ENCODE data around the gene GSK3A. TPM values are rescaled to one million over a fixed set of nuclear protein-coding genes. Genes with fewer than 3 reads are reported as not detected.

Gene GSK3A
- total RNA-seq, 1 donor from 2014 or later: 49.1 TPM

DNA sequence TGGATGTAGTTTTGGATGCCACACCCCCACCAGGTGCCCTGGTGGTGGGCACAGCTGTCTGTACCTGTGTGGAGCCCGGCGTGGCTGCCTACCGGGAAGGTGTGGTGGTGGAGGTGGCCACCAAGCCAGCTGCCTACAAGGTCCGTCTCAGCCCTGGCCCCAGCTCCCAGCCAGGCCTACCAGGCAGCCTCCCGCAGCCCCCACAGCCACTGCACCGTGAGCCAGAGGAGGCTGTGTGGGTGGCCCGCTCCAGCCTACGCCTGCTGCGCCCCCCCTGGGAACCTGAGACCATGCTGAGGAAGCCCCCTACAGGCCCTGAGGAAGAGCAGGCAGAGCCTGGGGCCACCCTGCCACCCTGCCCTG, 30.1 kb upstream of the GSK3A start:
- Mint-ChIP-seq H3K27me3 (no peaks in the 10 kb centered on the region), H3K27ac (no peak overlapping the region), H3K9me3 (no peaks in the 10 kb centered on the region), H3K4me3 (no peak overlapping the region), H3K36me3 (peaks cover 3% of the 10 kb centered on the region), H3K4me1 (ENCODE audit: unreplicated experiment) (peaks cover 33% of the 10 kb centered on the region)
- DNase-seq (ENCODE audit: extremely low spot score, unreplicated experiment): no peak
- TF ChIP-seq, protein P1, sequence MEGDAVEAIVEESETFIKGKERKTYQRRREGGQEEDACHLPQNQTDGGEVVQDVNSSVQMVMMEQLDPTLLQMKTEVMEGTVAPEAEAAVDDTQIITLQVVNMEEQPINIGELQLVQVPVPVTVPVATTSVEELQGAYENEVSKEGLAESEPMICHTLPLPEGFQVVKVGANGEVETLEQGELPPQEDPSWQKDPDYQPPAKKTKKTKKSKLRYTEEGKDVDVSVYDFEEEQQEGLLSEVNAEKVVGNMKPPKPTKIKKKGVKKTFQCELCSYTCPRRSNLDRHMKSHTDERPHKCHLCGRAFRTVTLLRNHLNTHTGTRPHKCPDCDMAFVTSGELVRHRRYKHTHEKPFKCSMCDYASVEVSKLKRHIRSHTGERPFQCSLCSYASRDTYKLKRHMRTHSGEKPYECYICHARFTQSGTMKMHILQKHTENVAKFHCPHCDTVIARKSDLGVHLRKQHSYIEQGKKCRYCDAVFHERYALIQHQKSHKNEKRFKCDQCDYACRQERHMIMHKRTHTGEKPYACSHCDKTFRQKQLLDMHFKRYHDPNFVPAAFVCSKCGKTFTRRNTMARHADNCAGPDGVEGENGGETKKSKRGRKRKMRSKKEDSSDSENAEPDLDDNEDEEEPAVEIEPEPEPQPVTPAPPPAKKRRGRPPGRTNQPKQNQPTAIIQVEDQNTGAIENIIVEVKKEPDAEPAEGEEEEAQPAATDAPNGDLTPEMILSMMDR (conservative IDR thresholded peaks at IDR 0.05): no peak

DNA sequence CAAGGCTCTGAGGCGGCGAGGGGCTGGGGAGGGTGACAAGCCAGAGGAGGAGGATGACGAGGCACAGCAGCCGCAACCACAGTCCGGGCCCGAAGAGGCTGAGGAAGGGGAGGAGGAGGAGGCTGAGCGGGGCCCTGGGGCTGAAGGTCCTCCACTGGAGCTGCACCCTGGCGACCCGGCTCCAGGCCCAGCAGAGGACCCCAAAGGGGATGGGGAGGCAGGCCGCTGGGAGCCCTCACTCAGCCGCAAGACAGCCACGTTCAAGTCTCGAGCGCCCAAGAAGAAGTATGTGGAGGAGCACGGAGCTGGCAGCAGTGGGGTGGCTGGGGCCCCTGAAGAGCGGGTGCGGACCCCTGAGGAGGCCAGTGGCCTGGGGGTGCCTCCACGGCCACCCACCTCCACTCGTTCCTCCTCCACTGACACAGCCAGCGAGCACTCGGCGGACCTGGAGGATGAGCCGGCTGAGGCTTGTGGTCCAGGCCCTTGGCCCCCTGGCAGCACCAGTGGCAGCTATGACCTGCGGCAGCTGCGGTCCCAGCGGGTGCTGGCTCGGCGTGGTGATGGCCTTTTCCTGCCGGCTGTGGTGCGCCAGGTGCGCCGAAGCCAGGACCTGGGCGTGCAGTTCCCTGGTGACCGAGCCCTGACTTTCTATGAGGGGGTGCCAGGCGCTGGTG, 29.6 kb upstream of the GSK3A start:
- peaks cover 3% of the 10 kb centered on the region for H3K36me3 Mint-ChIP-seq
- no peak for DNase-seq (ENCODE audit: extremely low spot score, unreplicated experiment)
- no peak overlapping the region for H3K27ac Mint-ChIP-seq
- H3K4me3 Mint-ChIP-seq: no peak overlapping the region
- peaks cover 36% of the 10 kb centered on the region for H3K4me1 Mint-ChIP-seq (ENCODE audit: unreplicated experiment)
- no peaks in the 10 kb centered on the region for H3K27me3 Mint-ChIP-seq
- TF ChIP-seq, protein P1 (conservative IDR thresholded peaks at IDR 0.05): no peak
- no peaks in the 10 kb centered on the region for H3K9me3 Mint-ChIP-seq

DNA sequence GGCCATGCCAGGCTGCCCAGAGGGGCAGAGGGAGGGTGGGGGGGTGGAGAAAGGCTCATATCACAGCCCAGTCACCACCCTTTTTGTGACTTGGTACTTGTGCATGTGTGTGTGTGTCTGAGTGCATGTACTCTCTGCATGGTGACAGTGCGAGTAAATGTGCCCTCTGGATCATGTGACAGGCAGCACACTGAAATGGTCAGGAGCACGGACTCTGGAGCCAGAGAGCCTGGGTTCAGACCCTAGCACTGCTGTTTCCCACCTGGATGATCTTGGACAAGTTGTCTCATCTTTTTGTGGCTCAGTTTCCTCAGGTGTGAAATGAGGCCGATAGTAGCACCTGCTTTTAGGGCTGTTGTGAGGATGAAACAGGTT, 28.6 kb upstream of the GSK3A start:
- no peak for DNase-seq (ENCODE audit: extremely low spot score, unreplicated experiment)
- Mint-ChIP-seq H3K27me3 (no peaks in the 10 kb centered on the region), H3K4me3 (peak overlapping the region; percentile 75), H3K9me3 (no peaks in the 10 kb centered on the region), H3K4me1 (ENCODE audit: unreplicated experiment) (peaks cover 32% of the 10 kb centered on the region), H3K36me3 (peaks cover under 1% of the 10 kb centered on the region), H3K27ac (no peak overlapping the region)
- TF ChIP-seq, protein P1 (conservative IDR thresholded peaks at IDR 0.05): no peak

DNA sequence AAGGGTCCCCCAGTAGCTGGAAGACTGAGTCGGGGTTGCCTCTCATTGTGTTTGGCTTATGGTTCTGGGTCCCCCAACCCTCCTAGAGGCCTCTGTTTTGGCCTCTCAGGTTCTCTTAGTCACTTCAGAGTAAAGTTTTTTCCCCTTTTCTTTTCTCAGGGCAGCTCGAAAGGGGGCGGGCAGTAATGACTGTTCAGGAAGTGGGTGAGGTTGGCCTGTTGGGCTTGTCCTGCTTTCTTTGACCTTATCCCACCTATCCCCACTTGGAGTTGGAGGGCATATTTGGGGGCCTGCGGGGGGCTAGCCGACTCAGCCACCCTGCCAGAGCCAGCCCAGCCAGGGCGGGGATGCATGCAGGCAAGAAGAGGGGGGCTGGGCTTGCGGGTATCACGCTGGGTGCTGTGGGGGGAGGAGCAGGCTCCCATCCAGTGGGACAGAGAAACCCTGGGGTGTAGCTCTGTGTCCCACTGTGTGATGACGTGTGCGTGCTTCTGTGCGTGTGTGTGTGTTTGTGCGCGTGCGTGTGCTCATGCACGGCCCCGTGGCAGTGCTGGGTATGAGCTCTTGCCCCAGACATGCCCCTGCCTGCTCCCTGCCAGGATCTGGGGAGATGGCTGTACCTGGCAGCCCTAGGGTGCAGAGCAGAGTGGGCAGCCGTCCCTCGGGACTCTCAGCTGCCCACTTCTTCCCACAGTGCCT, 28.1 kb upstream of the GSK3A start:
- TF ChIP-seq, protein P1 (conservative IDR thresholded peaks at IDR 0.05): no peak
- no peak for DNase-seq (ENCODE audit: extremely low spot score, unreplicated experiment)
- Mint-ChIP-seq H3K36me3 (no peaks in the 10 kb centered on the region), H3K4me3 (no peak overlapping the region), H3K27me3 (no peaks in the 10 kb centered on the region), H3K9me3 (no peaks in the 10 kb centered on the region), H3K4me1 (ENCODE audit: unreplicated experiment) (peaks cover 34% of the 10 kb centered on the region), H3K27ac (no peak overlapping the region)

DNA sequence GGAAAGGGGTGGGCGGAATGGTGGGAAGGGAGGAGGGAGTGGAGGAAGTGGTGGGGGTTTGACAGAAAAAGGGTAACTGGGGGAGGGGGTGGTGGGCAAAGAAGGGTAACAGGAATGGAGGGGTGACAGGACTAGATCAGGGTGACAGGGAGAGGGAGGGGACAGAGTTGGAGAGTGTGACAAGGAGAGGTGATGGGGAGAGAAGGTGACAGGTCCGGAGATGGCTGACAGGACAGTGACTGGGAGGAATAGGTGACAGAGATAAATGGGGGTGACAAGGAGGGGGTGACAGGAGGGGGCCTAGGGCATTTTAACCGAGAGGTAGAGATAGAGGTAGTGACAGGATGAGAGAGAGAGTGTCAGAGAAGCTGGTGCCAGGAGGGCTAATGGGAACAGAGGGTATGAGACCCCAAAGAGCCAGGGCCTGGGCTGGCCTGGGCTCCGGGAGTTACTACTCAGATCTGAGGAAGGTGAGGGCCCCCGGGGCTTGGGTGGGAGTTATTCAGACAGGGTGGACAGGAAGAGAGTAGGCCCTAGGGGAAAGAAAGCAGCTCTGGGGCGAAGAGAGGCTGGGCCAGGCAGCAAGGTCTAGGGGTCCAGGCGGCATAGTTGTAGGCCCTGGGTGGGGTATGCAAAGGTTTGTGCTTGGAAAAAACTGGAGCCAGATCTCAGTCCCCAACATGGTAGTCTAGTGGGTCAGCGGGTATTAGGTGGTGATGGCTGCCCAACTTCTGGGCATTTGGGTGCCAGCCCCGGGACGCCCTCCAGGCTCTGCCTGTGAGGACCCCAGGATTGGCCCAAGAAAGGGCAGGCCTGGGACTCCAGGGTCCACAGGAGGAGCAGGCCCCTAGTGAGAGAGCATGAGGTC, 27.3 kb upstream of the GSK3A start:
- TF ChIP-seq, protein P1 (conservative IDR thresholded peaks at IDR 0.05): no peak
- H3K9me3 Mint-ChIP-seq: no peaks in the 10 kb centered on the region
- H3K27ac Mint-ChIP-seq: no peak overlapping the region
- H3K27me3 Mint-ChIP-seq: no peaks in the 10 kb centered on the region
- H3K4me1 Mint-ChIP-seq (ENCODE audit: unreplicated experiment): peaks cover 30% of the 10 kb centered on the region
- DNase-seq (ENCODE audit: extremely low spot score, unreplicated experiment): no peak
- H3K4me3 Mint-ChIP-seq: no peak overlapping the region
- H3K36me3 Mint-ChIP-seq: no peaks in the 10 kb centered on the region

Data from type B pancreatic cell (in vitro differentiated cells).